Measurements from ENCODE around the gene G6PC1. TPM values are rescaled to one million over a fixed set of nuclear protein-coding genes. Genes with fewer than 3 reads are reported as not detected.
"Not testable (repeated sequence)": the region's sequence is repeated elsewhere in the genome, so short reads cannot be mapped to it uniquely, and the experiment has no call there.

G6PC1 gene
- total RNA-seq, result not detected

- no peak for DNase-seq (ENCODE audit: low read depth in 2 of 3, low spot score in 2 of 3)
Observed at GRCh38 chr17:42900460-42901331, at the start of gene G6PC1. G6PC1 (plus strand) TSS chr17:42900799; CDS start chr17:42900877, 78 bp downstream.

- DNase-seq (ENCODE audit: low read depth in 2 of 3, low spot score in 2 of 3), result no peak
Observed at GRCh38 chr17:42850954-42851353, 49.6 kb upstream of the G6PC1 start, which contains the start of gene AOC3. AOC3 (plus strand) TSS chr17:42851199; CDS start chr17:42851344, 145 bp downstream.

GRCh38 chr17:42851371-42852240 lies 49.0 kb upstream of the G6PC1 start:
- DNase-seq (ENCODE audit: low read depth in 2 of 3, low spot score in 2 of 3), result not testable (repeated sequence)

GRCh38 chr17:42852351-42852750 lies 48.2 kb upstream of the G6PC1 start:
- DNase-seq (ENCODE audit: low read depth in 2 of 3, low spot score in 2 of 3), result no peak

- DNase-seq (ENCODE audit: low read depth in 2 of 3, low spot score in 2 of 3), result no peak
Observed at GRCh38 chr17:42853004-42853403, 47.6 kb upstream of the G6PC1 start.

- DNase-seq (ENCODE audit: low read depth in 2 of 3, low spot score in 2 of 3), result no peak
Observed at GRCh38 chr17:42853597-42853967, 47.0 kb upstream of the G6PC1 start.

GRCh38 chr17:42853968-42854790 lies 46.4 kb upstream of the G6PC1 start:
- no peak for DNase-seq (ENCODE audit: low read depth in 2 of 3, low spot score in 2 of 3)

- no peak for DNase-seq (ENCODE audit: low read depth in 2 of 3, low spot score in 2 of 3)
Observed at GRCh38 chr17:42855048-42855596, 45.5 kb upstream of the G6PC1 start.

GRCh38 chr17:42856093-42856492 lies 44.5 kb upstream of the G6PC1 start:
- DNase-seq (ENCODE audit: low read depth in 2 of 3, low spot score in 2 of 3), result not testable (repeated sequence)

- not testable (repeated sequence) for DNase-seq (ENCODE audit: low read depth in 2 of 3, low spot score in 2 of 3)
Observed at GRCh38 chr17:42856516-42856915, 44.1 kb upstream of the G6PC1 start.

GRCh38 chr17:42857389-42857788 lies 43.2 kb upstream of the G6PC1 start:
- DNase-seq (ENCODE audit: low read depth in 2 of 3, low spot score in 2 of 3), result no peak

- DNase-seq (ENCODE audit: low read depth in 2 of 3, low spot score in 2 of 3), result no peak
Observed at GRCh38 chr17:42865638-42866094, 34.9 kb upstream of the G6PC1 start.

GRCh38 chr17:42866216-42866615 lies 34.4 kb upstream of the G6PC1 start:
- no peak for DNase-seq (ENCODE audit: low read depth in 2 of 3, low spot score in 2 of 3)

- no peak for DNase-seq (ENCODE audit: low read depth in 2 of 3, low spot score in 2 of 3)
Observed at GRCh38 chr17:42866631-42867575, 33.7 kb upstream of the G6PC1 start.

GRCh38 chr17:42867694-42868261 lies 32.8 kb upstream of the G6PC1 start:
- not testable (repeated sequence) for DNase-seq (ENCODE audit: low read depth in 2 of 3, low spot score in 2 of 3)

GRCh38 chr17:42868338-42868737 lies 32.3 kb upstream of the G6PC1 start:
- DNase-seq (ENCODE audit: low read depth in 2 of 3, low spot score in 2 of 3), result no peak

GRCh38 chr17:42871647-42872046 lies 29.0 kb upstream of the G6PC1 start:
- no peak for DNase-seq (ENCODE audit: low read depth in 2 of 3, low spot score in 2 of 3)

GRCh38 chr17:42872251-42872965 lies 28.2 kb upstream of the G6PC1 start:
- DNase-seq (ENCODE audit: low read depth in 2 of 3, low spot score in 2 of 3), result no peak

Data from hematopoietic multipotent progenitor cell (in vitro differentiated cells).